Kidney epithelial cell (primary cell): ENCODE results near the gene LOXL4. TPM values are rescaled to one million over a fixed set of nuclear protein-coding genes. Genes with fewer than 3 reads are reported as not detected.

Source experiments
- DNase-seq: peaks from one replicate; pipeline ENCODE4 v3.0.0-alpha.2; 2010; ENCODE audit warnings: low read depth
- H3K27me3 ChIP-seq: 2 replicates; pipeline ENCODE4 v1.6.0; 2011; ENCODE audit warnings: low read length; ENCODE audit not compliant: control insufficient read depth, insufficient read depth
- H3K36me3 ChIP-seq: 2 replicates; pipeline ENCODE4 v1.5.1; 2011; ENCODE audit warnings: low read length; ENCODE audit not compliant: control insufficient read depth, insufficient read depth
- H3K4me3 ChIP-seq: 2 replicates; pipeline ENCODE4 v1.5.1; 2011; ENCODE audit warnings: low read depth, mild to moderate bottlenecking, control low read depth, low read length
- CTCF ChIP-seq: IDR thresholded peaks from 2 replicates; pipeline ENCODE4 v1.5.1; 2011; ENCODE audit warnings: mild to moderate bottlenecking, moderate library complexity, low read length, control low read depth, inconsistent platforms; ENCODE audit not compliant: insufficient read depth, poor library complexity, severe bottlenecking
- total RNA-seq: library from RNA; depleted of rRNA; stranded (reverse); fragments of >200 nt; gene quantifications from 2 replicates; pipeline ENCODE4 v1.2.3, GENCODE V29; 2015

LOXL4 gene
- total RNA-seq, 1 donor from 2014 or later = 6.1 TPM

GRCh38 chr10:98300526-98301229, 32.7 kb upstream of the LOXL4 start:
- H3K36me3 ChIP-seq = no peaks in the 10 kb centered on the region

GRCh38 chr10:98299341-98299740, 31.3 kb upstream of the LOXL4 start:
- Histone ChIP-seq H3K4me3 (no peak overlapping the region), H3K27me3 (peaks cover 21% of the 10 kb centered on the region), H3K36me3 (no peaks in the 10 kb centered on the region)
- no peak for DNase-seq
- TF ChIP-seq CTCF = no peak

More at GRCh38 chr10:98300526-98301229, 32.7 kb upstream of the LOXL4 start:
- no peak for TF ChIP-seq CTCF
- Histone ChIP-seq H3K4me3 (no peak overlapping the region), H3K27me3 (peaks cover 18% of the 10 kb centered on the region)
- DNase-seq = no peak

GRCh38 chr10:98296524-98296923, 28.5 kb upstream of the LOXL4 start:
- Histone ChIP-seq H3K36me3 (no peaks in the 10 kb centered on the region), H3K4me3 (no peak overlapping the region), H3K27me3 (peaks cover 16% of the 10 kb centered on the region)
- DNase-seq = no peak
- TF ChIP-seq CTCF = no peak

GRCh38 chr10:98295907-98296306, 27.9 kb upstream of the LOXL4 start:
- no peak for DNase-seq
- H3K27me3 ChIP-seq = peaks cover 13% of the 10 kb centered on the region
- no peaks in the 10 kb centered on the region for H3K36me3 ChIP-seq
- no peak overlapping the region for H3K4me3 ChIP-seq
- no peak for TF ChIP-seq CTCF

- TF ChIP-seq CTCF = no peak
- no peak for DNase-seq
Measured at GRCh38 chr10:98295401-98295811, 27.4 kb upstream of the LOXL4 start.

GRCh38 chr10:98294270-98294627, 26.3 kb upstream of the LOXL4 start:
- H3K4me3 ChIP-seq = no peak overlapping the region
- no peak for DNase-seq
- no peak for TF ChIP-seq CTCF
- peaks cover 13% of the 10 kb centered on the region for H3K27me3 ChIP-seq
- no peaks in the 10 kb centered on the region for H3K36me3 ChIP-seq

More at GRCh38 chr10:98295401-98295811, 27.4 kb upstream of the LOXL4 start:
- Histone ChIP-seq H3K4me3 (no peak overlapping the region), H3K27me3 (peaks cover 13% of the 10 kb centered on the region), H3K36me3 (no peaks in the 10 kb centered on the region)
